HG03342 (cell line): ENCODE data around the gene QTRT2.

ENCODE experiments used
- ATAC-seq: cut with Tn5 transposase; IDR thresholded peaks from one replicate; pipeline ENCODE4 v1.9.1; 2021; ENCODE audit warnings: mild to moderate bottlenecking, moderate library complexity; ENCODE audit not compliant: unreplicated experiment

The QTRT2 gene

DNA sequence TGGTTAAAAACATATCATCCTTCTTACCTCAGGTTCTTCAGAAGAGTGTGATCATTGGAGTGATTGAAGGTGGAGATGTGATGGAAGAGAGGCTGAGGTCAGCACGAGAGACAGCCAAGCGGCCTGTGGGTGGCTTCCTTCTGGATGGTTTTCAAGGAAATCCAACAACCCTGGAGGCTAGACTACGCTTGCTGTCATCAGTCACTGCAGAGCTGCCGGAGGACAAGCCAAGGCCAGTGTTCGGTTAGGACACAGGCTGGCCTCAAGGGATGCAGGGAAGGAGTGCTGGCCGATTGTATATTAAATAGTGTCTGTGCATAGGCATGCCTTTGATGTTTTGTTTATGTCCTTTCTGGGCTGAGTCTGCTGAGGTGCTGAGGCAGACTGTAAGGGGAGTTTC is 20.2 kb downstream of the QTRT2 start:
- ATAC-seq = no peak

- ATAC-seq = no peak
Observed at GRCh38 chr3:114078126-114078525, 21.6 kb downstream of the QTRT2 start.

DNA sequence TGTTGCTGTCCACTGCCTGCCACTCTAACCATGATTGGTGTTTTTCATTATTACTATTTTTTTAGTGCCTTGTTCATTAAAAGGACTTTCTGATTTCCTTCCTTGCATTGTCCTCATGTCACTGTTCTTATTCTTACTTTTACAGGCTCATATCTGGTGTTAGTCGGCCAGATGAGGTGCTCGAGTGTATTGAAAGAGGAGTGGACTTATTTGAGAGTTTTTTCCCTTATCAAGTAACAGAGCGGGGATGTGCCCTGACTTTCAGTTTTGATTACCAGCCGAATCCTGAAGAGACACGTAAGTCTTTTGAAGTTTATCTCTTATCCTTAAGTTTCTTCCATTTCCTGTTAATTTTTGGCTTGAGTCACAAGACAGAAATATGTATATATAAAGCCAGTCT is 23.2 kb downstream of the QTRT2 start:
- no peak for ATAC-seq

- ATAC-seq = no peak
Observed at GRCh38 chr3:114080201-114080600, 23.7 kb downstream of the QTRT2 start.

- no peak for ATAC-seq
Observed at GRCh38 chr3:114081037-114081436, 24.5 kb downstream of the QTRT2 start.

GRCh38 chr3:114083112-114083511 is 26.6 kb downstream of the QTRT2 start:
- ATAC-seq = no peak

GRCh38 chr3:114086356-114086755 is 29.8 kb downstream of the QTRT2 start:
- no peak for ATAC-seq

DNA sequence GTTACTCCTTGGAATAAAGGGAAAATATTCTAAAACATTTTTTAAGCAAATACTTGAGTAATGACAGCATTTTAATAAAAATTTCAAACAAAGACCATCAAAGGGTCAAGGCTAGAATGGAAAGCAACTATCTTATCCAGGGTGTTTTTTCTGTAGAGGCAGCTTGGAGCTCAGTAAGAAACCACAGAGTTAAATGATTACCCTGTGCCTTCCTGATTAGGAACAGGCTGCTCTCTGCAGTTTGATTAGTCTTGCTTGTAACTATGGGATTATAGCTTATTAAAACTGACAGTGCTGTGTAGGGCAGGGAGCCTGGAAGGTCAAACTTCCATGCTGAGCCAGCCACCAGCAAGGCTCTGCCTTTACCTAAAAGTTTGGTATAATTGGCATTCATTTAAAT is 33.1 kb downstream of the QTRT2 start:
- ATAC-seq = no peak

- ATAC-seq = no peak
Observed at GRCh38 chr3:114092151-114093015, 35.8 kb downstream of the QTRT2 start.

DNA sequence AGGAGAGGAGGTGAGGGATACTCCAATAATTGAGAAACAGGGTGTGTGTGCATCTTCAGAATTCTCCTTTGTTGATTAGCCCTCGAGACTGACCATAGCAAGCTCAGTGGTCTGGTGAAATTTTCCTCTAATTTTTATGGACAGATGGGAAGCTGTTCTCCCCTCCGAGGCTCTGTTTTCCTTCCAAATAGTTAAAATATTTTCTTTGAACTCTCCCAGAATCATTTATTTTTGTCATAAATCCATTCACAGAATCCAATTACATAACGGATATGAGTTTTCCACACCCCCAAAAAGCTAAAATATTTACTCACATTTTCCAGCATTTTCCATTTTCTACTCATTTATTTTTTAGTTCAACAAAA is 36.5 kb downstream of the QTRT2 start:
- ATAC-seq = no peak

- no peak for ATAC-seq
Observed at GRCh38 chr3:114093596-114093995, 37.1 kb downstream of the QTRT2 start.

- ATAC-seq = no peak
Observed at GRCh38 chr3:114095796-114096195, 39.3 kb downstream of the QTRT2 start.

GRCh38 chr3:114101101-114101500 is 44.6 kb downstream of the QTRT2 start:
- ATAC-seq = no peak

DNA sequence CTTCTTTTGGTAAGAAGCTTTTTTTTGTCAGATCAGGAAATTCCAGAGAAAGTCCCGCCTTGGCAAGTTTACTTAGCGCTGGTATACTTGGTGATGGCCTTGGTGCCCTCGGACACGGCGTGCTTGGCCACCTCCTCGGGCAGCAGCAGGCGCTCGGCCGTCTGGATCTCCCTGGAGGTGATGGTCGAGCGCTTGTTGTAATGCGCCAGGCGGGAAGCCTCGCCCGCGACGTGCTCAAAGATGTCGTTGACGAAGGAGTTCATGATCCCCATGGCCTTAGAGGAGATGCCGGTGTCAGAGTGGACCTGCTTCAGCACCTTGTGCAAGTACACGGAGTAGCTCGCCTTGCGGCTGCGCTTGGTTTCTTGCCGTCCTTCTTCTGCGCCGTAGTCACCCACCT is 46.6 kb downstream of the QTRT2 start:
- no peak for ATAC-seq

DNA sequence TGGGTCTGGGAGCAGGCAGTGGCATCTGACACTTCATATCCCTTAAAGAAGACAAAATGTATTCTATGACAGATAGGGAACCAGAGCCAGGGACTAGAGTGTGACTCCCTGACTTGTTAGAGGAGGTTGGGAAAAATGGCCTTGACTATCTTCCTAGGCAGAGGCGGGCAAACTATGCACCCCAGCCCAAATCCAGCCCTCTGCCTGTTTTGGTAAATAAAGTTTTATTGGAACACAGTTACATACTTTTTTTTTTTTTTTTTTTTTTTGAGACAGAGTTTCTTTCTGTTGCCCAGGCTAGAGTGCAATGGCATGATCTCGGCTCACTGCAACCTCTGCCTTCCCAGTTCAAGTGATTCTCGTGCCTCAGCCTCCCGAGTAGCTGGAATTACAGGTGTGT is 47.3 kb downstream of the QTRT2 start:
- ATAC-seq = no peak

DNA sequence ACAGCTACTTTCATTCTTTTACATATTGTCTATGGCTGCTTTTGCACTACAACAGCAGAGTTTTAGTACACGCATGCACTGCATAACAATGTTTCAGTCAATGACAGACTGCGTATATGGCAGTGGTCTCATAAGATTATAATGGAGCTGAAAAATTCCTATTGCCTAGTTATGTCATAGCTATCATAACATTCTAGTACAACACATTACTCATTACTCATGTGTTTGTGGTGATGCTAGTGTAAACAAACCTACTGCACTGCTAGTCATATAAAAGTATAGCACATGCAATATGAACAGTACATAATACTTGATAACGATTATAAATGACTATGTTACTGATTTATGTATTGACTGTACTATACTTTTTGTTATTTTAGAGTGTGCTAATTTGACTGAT is 47.9 kb downstream of the QTRT2 start:
- no peak for ATAC-seq

DNA sequence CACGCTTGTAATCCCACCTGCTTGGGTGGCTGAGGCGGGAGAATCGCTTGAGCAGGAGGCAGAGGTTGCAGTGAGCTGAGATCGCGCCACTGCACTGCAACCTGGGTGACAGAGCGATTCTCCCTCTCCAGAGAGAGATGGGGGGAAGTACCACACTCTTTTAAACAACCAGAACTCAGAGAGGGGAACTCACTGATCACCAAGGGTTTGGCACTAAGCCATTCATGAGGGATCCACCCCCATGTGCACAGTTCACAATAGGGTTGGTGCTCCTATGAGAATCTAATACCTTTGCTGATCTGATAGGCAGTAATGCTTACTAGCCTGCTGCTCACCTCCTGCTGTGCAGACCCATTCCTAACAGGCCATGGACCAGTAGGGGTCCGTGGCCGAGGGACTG is 51.6 kb downstream of the QTRT2 start:
- ATAC-seq = no peak

- ATAC-seq = no peak
Observed at GRCh38 chr3:114110439-114110838, 53.9 kb downstream of the QTRT2 start.

DNA sequence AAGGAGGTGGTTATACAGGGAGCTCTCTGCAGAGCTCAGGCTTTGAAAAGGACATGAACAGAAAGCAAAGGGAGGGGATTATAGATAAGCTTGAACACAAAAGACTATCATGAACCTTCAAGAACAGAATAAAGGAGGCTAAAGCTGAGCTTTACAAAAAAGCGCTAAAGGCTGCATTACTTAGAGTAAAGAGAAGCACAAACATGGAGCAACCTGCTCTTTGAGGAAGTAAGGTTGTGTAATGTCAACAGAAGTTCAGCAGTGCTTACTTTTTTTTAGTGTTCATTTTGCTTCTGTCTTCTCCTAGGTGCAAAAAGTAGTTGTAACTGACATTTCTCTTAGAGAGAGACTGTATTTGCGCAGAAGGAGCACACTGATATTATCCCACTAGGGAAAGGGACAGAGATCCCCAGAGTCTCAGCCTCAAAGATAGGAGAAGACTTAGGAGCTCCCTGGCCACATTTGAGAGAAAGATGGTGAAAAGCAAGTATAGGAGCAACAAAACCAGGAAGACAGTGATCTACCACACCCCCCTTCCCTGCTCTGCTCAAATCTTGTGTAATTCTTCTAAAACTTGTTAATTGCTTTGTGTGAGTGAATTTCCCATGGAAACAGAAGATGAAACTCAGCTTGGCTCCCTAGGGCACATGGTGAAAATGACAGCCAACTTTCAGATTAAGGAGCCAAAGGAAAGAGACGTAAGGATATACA is 54.7 kb downstream of the QTRT2 start:
- ATAC-seq = no peak

DNA sequence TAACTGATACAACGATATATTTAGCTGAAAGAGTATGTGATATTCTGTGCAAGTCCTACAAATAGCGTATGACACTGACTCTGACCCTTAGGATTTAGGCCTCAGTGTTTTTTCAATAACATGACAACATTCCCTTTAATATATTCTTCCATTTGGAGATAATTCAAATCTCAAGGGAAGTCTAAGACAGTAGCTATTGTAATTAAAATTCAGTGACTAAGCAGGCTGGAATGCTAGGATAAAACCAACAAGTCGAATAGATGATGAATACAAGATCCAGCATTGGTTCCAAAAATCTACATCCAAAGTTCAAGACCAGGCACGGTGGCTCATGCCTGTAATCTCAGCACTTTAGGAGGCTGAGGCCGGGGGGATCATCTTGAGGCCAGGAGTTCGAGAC is 56.2 kb downstream of the QTRT2 start:
- ATAC-seq = no peak

- ATAC-seq = no peak
Observed at GRCh38 chr3:114114719-114115118, 58.2 kb downstream of the QTRT2 start.

- ATAC-seq = no peak
Observed at GRCh38 chr3:114115143-114115542, 58.6 kb downstream of the QTRT2 start.
